CD14-positive monocyte (primary cell): ENCODE data around the gene UGT1A1. TPM values are rescaled to one million over a fixed set of nuclear protein-coding genes. Genes with fewer than 3 reads are reported as not detected.

Experiments
- DNase-seq, 3 donors: peaks; one replicate each; pipeline ENCODE4 v3.0.0-alpha.2; 2011 to 2022
- H2AFZ ChIP-seq: 2 replicates; pipeline ENCODE4 v1.6.0; 2012; ENCODE audit warnings: mild to moderate bottlenecking, low read depth, low read length, inconsistent platforms; ENCODE audit not compliant: insufficient read depth, poor library complexity, severe bottlenecking
- H3K27ac ChIP-seq, 2 donors: 1 replicate in 1 of 2; 2 replicates in 1 of 2; pipeline ENCODE4 v1.5.1; 2012 to 2013; ENCODE audit warnings: low read length in 2 of 2, control low read depth in 1 of 2, inconsistent platforms in 1 of 2, low read depth in 1 of 2, mild to moderate bottlenecking in 1 of 2
- H3K27me3 ChIP-seq, 2 donors: one replicate each; pipeline versions ENCODE4 v1.6.0 to v1.6.1; 2011 to 2013; ENCODE audit warnings: low read length in 2 of 2; ENCODE audit not compliant: control insufficient read depth in 2 of 2, insufficient read depth in 2 of 2
- H3K36me3 ChIP-seq, 2 donors: replicated peaks in 1 of 2; 1 replicate in 1 of 2; 2 replicates in 1 of 2; pipeline versions ENCODE4 v1.5.1 to v1.6.1; 2012 to 2013; ENCODE audit warnings: low read length in 2 of 2, control low read depth in 1 of 2, inconsistent platforms in 1 of 2, mild to moderate bottlenecking in 1 of 2; ENCODE audit not compliant: insufficient read depth in 2 of 2, control insufficient read depth in 1 of 2
- H3K4me1 ChIP-seq, 2 donors: 1 replicate in 1 of 2; 2 replicates in 1 of 2; pipeline versions ENCODE4 v1.5.1 to v1.6.1; 2012 to 2013; ENCODE audit warnings: low read length in 2 of 2, control low read depth in 1 of 2, inconsistent platforms in 1 of 2, mild to moderate bottlenecking in 1 of 2, moderate library complexity in 1 of 2; ENCODE audit not compliant: insufficient read depth in 2 of 2, control insufficient read depth in 1 of 2
- H3K4me2 ChIP-seq: replicated peaks from 2 replicates; pipeline ENCODE3; 2012; ENCODE audit warnings: low read length, moderate library complexity, mild to moderate bottlenecking; ENCODE audit not compliant: poor library complexity, severe bottlenecking; ENCODE audit errors: extremely low read depth
- H3K4me3 ChIP-seq, 3 experiments: fragments of 200-600 bp in 1 of 3; sonication (generic) in 1 of 3; replicated peaks in 1 of 3; 1 replicate in 2 of 3; 2 replicates in 1 of 3; pipeline ENCODE4 v1.5.1; 2011 to 2013; ENCODE audit warnings: low read length in 3 of 3, mild to moderate bottlenecking in 3 of 3, control low read depth in 2 of 3, low read depth in 2 of 3, inconsistent platforms in 1 of 3, moderate library complexity in 1 of 3
- H3K79me2 ChIP-seq: 2 replicates; pipeline ENCODE4 v1.6.0; 2012; ENCODE audit warnings: mild to moderate bottlenecking, control low read depth, inconsistent platforms, low read length, moderate library complexity; ENCODE audit not compliant: insufficient read depth
- H3K9ac ChIP-seq: 2 replicates; pipeline ENCODE4 v1.6.0; 2017; ENCODE audit warnings: low read length, mild to moderate bottlenecking; ENCODE audit not compliant: insufficient read depth, poor library complexity, severe bottlenecking
- H3K9me3 ChIP-seq, 2 donors: replicated peaks in 1 of 2; 1 replicate in 1 of 2; 2 replicates in 1 of 2; pipeline versions ENCODE4 v1.5.1 to v1.6.1; 2012 to 2013; ENCODE audit warnings: low read length in 2 of 2, control low read depth in 1 of 2; ENCODE audit not compliant: control insufficient read depth in 1 of 2, insufficient read depth in 1 of 2
- H4K20me1 ChIP-seq: 2 replicates; pipeline ENCODE4 v1.6.0; 2012; ENCODE audit warnings: mild to moderate bottlenecking, low read length, control low read depth, moderate library complexity; ENCODE audit not compliant: insufficient read depth
- H3K27ac Mint-ChIP-seq, 7 donors: one replicate each; pipeline ENCODE4 v1.8.0; 2020; ENCODE audit warnings: mild to moderate bottlenecking in 7 of 7, mixed read lengths in 7 of 7, moderate library complexity in 6 of 7, inconsistent platforms in 2 of 7
- H3K27me3 Mint-ChIP-seq, 3 donors: one replicate each; pipeline ENCODE4 v1.8.0; 2021 to 2022; ENCODE audit warnings: low read depth in 3 of 3, mild to moderate bottlenecking in 3 of 3, mixed read lengths in 3 of 3, moderate library complexity in 3 of 3, inconsistent platforms in 1 of 3
- H3K36me3 Mint-ChIP-seq, 2 donors: one replicate each; pipeline ENCODE4 v1.8.0; 2020; ENCODE audit warnings: mixed read lengths in 2 of 2, inconsistent platforms in 1 of 2, mild to moderate bottlenecking in 1 of 2
- H3K4me1 Mint-ChIP-seq: one replicate; pipeline ENCODE4 v1.8.0; 2020; ENCODE audit warnings: mild to moderate bottlenecking, mixed read lengths
- H3K4me3 Mint-ChIP-seq, 2 donors: one replicate each; pipeline ENCODE4 v1.8.0; 2020; ENCODE audit warnings: mild to moderate bottlenecking in 2 of 2, mixed read lengths in 2 of 2, moderate library complexity in 1 of 2
- H3K9me3 Mint-ChIP-seq, 7 donors: one replicate each; pipeline ENCODE4 v1.8.0; 2020 to 2022; ENCODE audit warnings: mixed read lengths in 7 of 7, mild to moderate bottlenecking in 6 of 7, moderate library complexity in 6 of 7, inconsistent platforms in 2 of 7
- CTCF ChIP-seq: fragments of 200-600 bp; IDR thresholded peaks from one replicate; pipeline ENCODE4 v1.8.0; 2022; ENCODE audit warnings: antibody characterized with exemption, mild to moderate bottlenecking
- WGBS: methylation state at CpG from one replicate; pipeline ENCODE4 v1.1.5; 2013; ENCODE audit warnings: missing lambda C conversion rate; ENCODE audit not compliant: insufficient coverage; 5-methylcytosine and 5-hydroxymethylcytosine counted together
- intact Hi-C, 2 donors: fragments of 100-400 bp; cut with micrococcal nuclease; formaldehyde crosslinking; loops; one replicate each; pipeline versions ENCODE4 v1.15.0 to v1.15.1; 2023
- polyA plus RNA-seq, 3 donors: library from polyadenylated mRNA; depleted of rRNA in 1 of 3; unstranded in 2 of 3; stranded (reverse) in 1 of 3; fragments of 300-500 nt in 2 of 3; fragments of >200 nt in 1 of 3; fragmentation: Illumina TruSeq in 2 of 3; gene quantifications; 1 replicate in 2 of 3; 2 replicates in 1 of 3; pipeline ENCODE4 v1.2.3, GENCODE V29; 2012 to 2021

Gene UGT1A1
- polyA plus RNA-seq, 3 donors, result not detected

GRCh38 chr2:233769260-233769659, 9.2 kb downstream of the UGT1A1 start:
- Histone ChIP-seq H3K4me3 (no peak overlapping the region), H4K20me1 (no peaks in the 10 kb centered on the region), H3K36me3 (no peaks in the 10 kb centered on the region), H3K27me3 (no peaks in the 10 kb centered on the region), H3K27ac (no peak overlapping the region), H3K9ac (no peak overlapping the region), H3K79me2 (no peaks in the 10 kb centered on the region), H3K4me2 (no peak overlapping the region), H2AFZ (no peak overlapping the region), H3K4me1 (no peaks in the 10 kb centered on the region), H3K9me3 (no peaks in the 10 kb centered on the region)
- no peak overlapping the region for H3K4me3 Mint-ChIP-seq
- H3K27ac Mint-ChIP-seq, result no peak overlapping the region
- H3K4me1 Mint-ChIP-seq, result no peaks in the 10 kb centered on the region
- WGBS, result 98% methylated on average over 9 of the region's 9 CpGs
- intact Hi-C loops, result no loop called here
- H3K36me3 Mint-ChIP-seq, result no peaks in the 10 kb centered on the region
- peaks cover 5 to 8% (median 6%) of the 10 kb centered on the region in 3 donors for H3K27me3 Mint-ChIP-seq
- no peak for DNase-seq
- H3K9me3 Mint-ChIP-seq, result peaks cover 0 to 5% (median 1%) of the 10 kb centered on the region in 7 donors
- no peak for TF ChIP-seq CTCF

- peaks cover 7 to 20% (median 14%) of the 10 kb centered on the region in 7 donors for H3K9me3 Mint-ChIP-seq
- no peak for TF ChIP-seq CTCF
- H3K36me3 Mint-ChIP-seq, result no peaks in the 10 kb centered on the region
- Histone ChIP-seq H3K9me3 (peaks cover 13 to 19% of the 10 kb centered on the region in 2 donors), H4K20me1 (no peaks in the 10 kb centered on the region), H3K4me3 (no peak overlapping the region), H3K36me3 (no peaks in the 10 kb centered on the region), H3K27ac (no peak overlapping the region), H3K79me2 (no peaks in the 10 kb centered on the region), H3K4me2 (no peak overlapping the region), H3K9ac (no peak overlapping the region), H3K27me3 (no peaks in the 10 kb centered on the region), H2AFZ (no peak overlapping the region), H3K4me1 (no peaks in the 10 kb centered on the region)
- peaks cover 4 to 6% (median 4%) of the 10 kb centered on the region in 3 donors for H3K27me3 Mint-ChIP-seq
- no peak for DNase-seq
- WGBS, result 95% methylated on average over 14 of the region's 16 CpGs
- H3K4me1 Mint-ChIP-seq, result no peaks in the 10 kb centered on the region
- H3K27ac Mint-ChIP-seq, result no peak overlapping the region
- intact Hi-C loops, result no loop called here
- H3K4me3 Mint-ChIP-seq, result no peak overlapping the region
These were observed 12.1 kb downstream of the UGT1A1 start for GRCh38 chr2:233772153-233772552.
